Lung (tissue), 12 donors: Measurements from ENCODE around the gene ADAM12. TPM values are rescaled to one million over a fixed set of nuclear protein-coding genes. Genes with fewer than 3 reads are reported as not detected.
A peak's percentile ranks its signal among the peaks of the same experiment; 100 is the strongest.

Experiments
- ATAC-seq: fragments of 200-7000 bp; cut with Tn5 transposase; one replicate; pipeline ENCODE4 v1.9.1; 2020; ENCODE audit warnings: moderate number of reproducible peaks; ENCODE audit not compliant: insufficient read depth, low FRiP score
- DNase-seq, 3 donors: peaks; one replicate each; pipeline ENCODE4 v3.0.0-alpha.2; 2013 to 2017
- H3K27ac ChIP-seq, 2 donors: one replicate each; pipeline ENCODE4 v1.5.1; 2013; ENCODE audit warnings: mild to moderate bottlenecking in 2 of 2, moderate library complexity in 2 of 2, control low read depth in 1 of 2, inconsistent platforms in 1 of 2, low read depth in 1 of 2, low read length in 1 of 2
- H3K27me3 ChIP-seq, 3 donors: one replicate each; pipeline ENCODE4 v1.5.1; 2013; ENCODE audit warnings: low read length in 2 of 3; ENCODE audit not compliant: control insufficient read depth in 3 of 3, insufficient read depth in 3 of 3
- H3K36me3 ChIP-seq, 4 donors: one replicate each; pipeline ENCODE4 v1.5.1; 2013; ENCODE audit warnings: low read length in 4 of 4, mild to moderate bottlenecking in 1 of 4, moderate library complexity in 1 of 4; ENCODE audit not compliant: control insufficient read depth in 4 of 4, insufficient read depth in 4 of 4
- H3K4me1 ChIP-seq, 5 donors: one replicate each; pipeline ENCODE4 v1.5.1; 2013; ENCODE audit warnings: low read length in 5 of 5, mild to moderate bottlenecking in 2 of 5, moderate library complexity in 1 of 5; ENCODE audit not compliant: control insufficient read depth in 5 of 5, insufficient read depth in 5 of 5
- H3K4me3 ChIP-seq: one replicate; pipeline ENCODE4 v1.5.1; 2013; ENCODE audit warnings: mild to moderate bottlenecking, control low read depth, moderate library complexity
- H3K9ac ChIP-seq, 2 donors: one replicate each; pipeline ENCODE4 v1.5.1; 2013; ENCODE audit warnings: low read length in 2 of 2, control low read depth in 1 of 2; ENCODE audit not compliant: insufficient read depth in 1 of 2
- H3K9me3 ChIP-seq, 4 donors: one replicate each; pipeline ENCODE4 v1.5.1; 2013; ENCODE audit warnings: low read length in 3 of 4, mild to moderate bottlenecking in 1 of 4, moderate library complexity in 1 of 4; ENCODE audit not compliant: control insufficient read depth in 4 of 4, insufficient read depth in 3 of 4
- WGBS, 2 donors: extraction: QIAGEN DNeasy Blood & Tissue Kit; methylation state at CpG; one replicate each; pipeline ENCODE4 v1.1.7; 2013; 5-methylcytosine and 5-hydroxymethylcytosine counted together
- polyA plus RNA-seq, 2 donors: library from polyadenylated mRNA; stranded (reverse); fragments of 200-250 nt; gene quantifications; one replicate each; pipeline ENCODE4 v1.2.1, GENCODE V29; 2013
- total RNA-seq, 2 donors: library from RNA; depleted of rRNA in 1 of 2; stranded (reverse); fragments of >200 nt in 1 of 2; gene quantifications; one replicate each; pipeline ENCODE4 v1.2.1, GENCODE V29; 2014 to 2021
- TF ChIP-seq, protein P1 (sequence below): IDR thresholded peaks from 2 replicates; pipeline ENCODE4 v1.5.1; 2012; ENCODE audit warnings: mild to moderate bottlenecking; ENCODE audit errors: control extremely low read depth, extremely low read depth
- donor health status: control.
- donor health status: control.
- donor health status: Bipolar disorder and iron deficiency.
- donor health status: healthy.
- donor health status: DM: yes; HTN: yes; CAD: no.

The ADAM12 gene
- total and polyA plus RNA-seq, 4 donors, result 0.16 to 5.8 (median 0.85) TPM

- Histone ChIP-seq H3K4me3 (no peak overlapping the region), H3K36me3 (no peaks in the 10 kb centered on the region), H3K4me1 (peaks cover 0 to 39% (median 18%) of the 10 kb centered on the region in 5 donors), H3K27ac (no peak overlapping the region), H3K9me3 (no peaks in the 10 kb centered on the region), H3K9ac (no peak overlapping the region), H3K27me3 (no peaks in the 10 kb centered on the region)
- no peak for ATAC-seq
- WGBS, 2 donors, result 68 to 69% methylated on average over 1 of the region's 1 CpG
- no peak for DNase-seq
- TF ChIP-seq, protein P1, sequence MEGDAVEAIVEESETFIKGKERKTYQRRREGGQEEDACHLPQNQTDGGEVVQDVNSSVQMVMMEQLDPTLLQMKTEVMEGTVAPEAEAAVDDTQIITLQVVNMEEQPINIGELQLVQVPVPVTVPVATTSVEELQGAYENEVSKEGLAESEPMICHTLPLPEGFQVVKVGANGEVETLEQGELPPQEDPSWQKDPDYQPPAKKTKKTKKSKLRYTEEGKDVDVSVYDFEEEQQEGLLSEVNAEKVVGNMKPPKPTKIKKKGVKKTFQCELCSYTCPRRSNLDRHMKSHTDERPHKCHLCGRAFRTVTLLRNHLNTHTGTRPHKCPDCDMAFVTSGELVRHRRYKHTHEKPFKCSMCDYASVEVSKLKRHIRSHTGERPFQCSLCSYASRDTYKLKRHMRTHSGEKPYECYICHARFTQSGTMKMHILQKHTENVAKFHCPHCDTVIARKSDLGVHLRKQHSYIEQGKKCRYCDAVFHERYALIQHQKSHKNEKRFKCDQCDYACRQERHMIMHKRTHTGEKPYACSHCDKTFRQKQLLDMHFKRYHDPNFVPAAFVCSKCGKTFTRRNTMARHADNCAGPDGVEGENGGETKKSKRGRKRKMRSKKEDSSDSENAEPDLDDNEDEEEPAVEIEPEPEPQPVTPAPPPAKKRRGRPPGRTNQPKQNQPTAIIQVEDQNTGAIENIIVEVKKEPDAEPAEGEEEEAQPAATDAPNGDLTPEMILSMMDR, result no peak
These were observed 302.5 kb downstream of the ADAM12 start for GRCh38 chr10:126085806-126086205.

DNA sequence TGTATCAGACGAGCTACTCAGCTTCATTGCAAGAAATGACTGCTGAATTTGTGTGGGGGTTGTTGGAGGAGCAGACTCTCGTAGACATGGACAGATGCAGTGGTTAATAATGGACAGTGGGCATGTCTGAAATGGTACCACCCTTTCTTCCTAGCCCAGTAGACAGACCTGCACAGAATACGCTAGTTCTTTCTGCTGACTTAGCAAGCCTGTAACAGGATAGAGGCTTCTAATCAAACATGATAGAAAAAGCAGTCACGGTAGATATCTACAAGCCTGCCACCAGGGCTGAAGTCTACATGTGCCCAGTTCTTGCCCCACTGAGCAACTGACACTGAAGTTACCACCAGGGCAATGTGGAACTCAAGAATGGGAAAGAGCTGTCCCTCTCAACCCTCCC lies 303.9 kb downstream of the ADAM12 start:
- TF ChIP-seq, protein P1, result no peak
- Histone ChIP-seq H3K27ac (no peak overlapping the region), H3K4me1 (peaks cover 0 to 52% (median 23%) of the 10 kb centered on the region in 5 donors), H3K36me3 (no peaks in the 10 kb centered on the region), H3K4me3 (no peak overlapping the region), H3K27me3 (no peaks in the 10 kb centered on the region), H3K9ac (no peak overlapping the region), H3K9me3 (no peaks in the 10 kb centered on the region)
- WGBS, 2 donors, result 93 to 95% methylated on average over 4 of the region's 4 CpGs
- DNase-seq, result no peak
- no peak for ATAC-seq

DNA sequence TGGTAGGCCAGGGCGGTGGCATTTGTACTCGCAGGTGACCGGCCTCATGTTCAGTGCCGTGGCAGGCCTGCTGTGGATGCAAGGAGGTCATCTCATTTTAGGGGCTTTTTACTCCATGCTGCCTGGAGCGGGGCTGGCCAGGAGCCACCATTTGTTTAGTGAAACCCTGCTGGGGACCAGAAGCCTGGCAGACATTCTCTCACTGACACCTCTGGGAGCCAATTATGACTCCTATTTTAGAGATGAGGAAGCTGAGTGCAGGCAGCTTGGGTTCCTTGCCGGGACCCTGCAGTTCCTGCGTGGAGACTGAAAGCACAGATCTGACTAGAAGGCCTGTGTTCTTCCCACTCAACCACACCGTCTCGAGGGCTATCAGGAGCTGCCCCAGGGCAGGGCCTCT lies 305.3 kb downstream of the ADAM12 start:
- no peak overlapping the region for H3K9ac ChIP-seq
- H3K9me3 ChIP-seq, result no peaks in the 10 kb centered on the region
- H3K27ac ChIP-seq, result no peak overlapping the region
- no peaks in the 10 kb centered on the region for H3K27me3 ChIP-seq
- DNase-seq (peak in 2 of 3 donors; percentile 40 to 62), ATAC-seq (no peak)
- no peaks in the 10 kb centered on the region for H3K36me3 ChIP-seq
- H3K4me3 ChIP-seq, result no peak overlapping the region
- H3K4me1 ChIP-seq, result peaks cover 0 to 50% (median 23%) of the 10 kb centered on the region in 5 donors
- TF ChIP-seq, protein P1, result no peak
- WGBS, 2 donors, result 93 to 94% methylated on average over 9 of the region's 9 CpGs
